NCI-H510A treated with DMSO at 0.1 percent for 48 hours (cell line): ENCODE results near the gene VWF.

Source experiments
- DNase-seq: peaks from one replicate; lab custom pipeline; 2025; lab: John Stamatoyannopoulos, UW

Gene VWF

DNA sequence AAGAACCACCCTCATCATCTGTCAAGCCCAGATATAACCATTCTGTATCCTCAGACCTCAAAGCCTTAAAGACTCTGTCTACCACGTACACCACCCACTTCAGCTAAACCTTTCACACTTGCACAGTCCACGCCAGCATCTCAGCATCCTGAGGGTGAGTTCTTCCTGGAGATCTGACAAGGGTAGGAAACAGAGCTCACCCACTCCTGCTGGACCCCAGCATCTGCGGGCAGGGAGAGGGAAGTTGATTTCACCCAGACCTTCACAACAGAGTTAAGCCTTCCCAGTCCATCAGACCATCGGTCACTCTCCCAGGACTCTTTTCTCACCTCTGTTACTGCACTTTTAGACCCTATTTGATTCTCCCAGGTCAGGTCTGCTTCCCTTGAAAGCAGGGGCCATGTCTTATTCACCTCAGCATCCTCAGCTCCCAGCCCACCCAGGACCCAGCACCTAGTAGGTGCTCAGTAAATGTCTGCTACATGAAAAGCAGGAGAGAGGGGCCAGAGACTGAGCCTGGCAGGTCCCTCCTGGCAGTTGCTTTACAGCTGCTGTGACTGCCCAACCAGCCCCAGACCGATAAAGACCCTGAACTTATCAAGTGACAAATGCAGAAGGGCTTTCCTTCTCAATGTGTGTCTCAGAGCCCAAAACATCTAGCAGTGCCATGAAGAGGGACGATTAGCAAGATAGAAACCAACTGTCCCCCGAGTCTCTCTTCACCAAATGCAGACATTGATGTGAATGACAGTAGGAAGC lies 213.5 kb downstream of the VWF start:
- no peak for DNase-seq

DNA sequence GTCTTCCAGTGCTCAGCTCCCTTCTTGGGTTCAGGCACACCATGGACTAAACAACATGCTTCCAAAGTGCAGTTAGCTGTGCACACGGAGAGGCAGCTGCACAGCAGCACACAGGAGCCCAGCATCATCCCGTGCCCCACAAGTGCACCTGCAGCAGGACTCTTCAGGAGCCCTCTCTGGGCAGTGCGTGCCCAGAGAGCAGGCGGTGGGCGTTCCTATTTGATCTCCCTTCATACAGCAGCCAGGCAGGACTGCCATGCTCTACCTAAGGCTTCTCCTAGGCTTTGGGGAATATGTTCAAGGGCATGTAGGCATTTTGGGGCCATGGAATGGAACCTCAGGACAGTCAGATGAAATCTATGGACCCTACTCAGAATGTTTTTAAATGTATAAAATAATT lies 214.9 kb downstream of the VWF start:
- DNase-seq = no peak

DNA sequence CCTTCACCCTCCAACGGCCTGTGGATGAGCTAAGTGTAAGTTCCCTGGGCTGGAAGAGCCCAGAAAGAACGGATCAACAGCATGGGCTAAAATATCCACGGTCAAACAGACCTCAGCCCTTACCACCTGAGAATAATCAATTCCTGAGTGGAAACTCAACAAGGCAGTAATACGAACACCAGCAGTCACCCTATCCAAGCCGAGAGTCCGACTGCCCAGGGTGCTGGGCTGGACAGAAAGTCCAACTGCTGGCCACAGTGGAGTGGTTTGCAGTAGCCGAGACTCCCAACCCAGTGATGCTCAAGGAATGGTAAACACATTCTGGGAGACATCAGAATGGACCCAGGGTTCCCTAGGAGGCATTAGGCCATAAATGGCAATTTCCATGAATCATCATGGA lies 216.2 kb downstream of the VWF start:
- no peak for DNase-seq

DNA sequence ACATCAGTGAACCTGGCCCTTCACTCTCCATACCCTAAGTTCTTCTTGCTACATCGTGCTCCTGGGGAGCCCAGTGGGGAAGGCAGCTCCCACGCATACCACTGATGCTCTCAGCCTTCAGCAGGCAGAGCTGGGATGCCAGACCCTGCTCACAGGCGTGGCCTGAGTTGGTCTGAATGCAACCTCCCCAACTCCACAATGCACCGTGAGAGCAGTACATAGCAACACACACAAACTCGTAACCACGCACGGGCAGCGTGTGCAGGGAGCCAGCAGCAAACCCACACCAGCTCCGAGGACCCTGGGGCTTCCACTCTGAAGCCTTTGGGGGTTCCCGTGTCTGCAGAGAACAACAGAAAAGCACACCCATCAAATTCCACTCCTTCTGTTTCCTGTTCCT lies 216.7 kb downstream of the VWF start:
- DNase-seq = no peak

DNA sequence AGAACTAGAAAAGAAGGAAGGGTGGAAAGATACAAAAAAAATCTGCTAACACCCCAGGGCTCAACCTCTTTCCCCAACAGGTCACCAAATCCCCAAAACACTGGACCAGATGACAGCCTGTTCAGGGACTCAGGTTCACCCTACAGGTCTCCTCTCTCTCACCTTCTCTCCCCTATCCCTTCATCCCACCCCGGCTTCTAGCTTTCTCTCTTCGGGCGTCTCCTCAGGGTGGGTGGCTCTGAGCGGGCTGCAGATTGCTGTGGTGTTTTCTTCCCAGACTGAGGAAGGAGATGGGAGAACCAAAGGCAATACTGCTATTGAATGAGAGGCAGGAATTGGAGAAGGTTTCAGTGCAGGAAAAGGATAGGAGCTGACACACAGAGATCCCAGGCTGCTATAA lies 218.7 kb downstream of the VWF start:
- DNase-seq = no peak

DNA sequence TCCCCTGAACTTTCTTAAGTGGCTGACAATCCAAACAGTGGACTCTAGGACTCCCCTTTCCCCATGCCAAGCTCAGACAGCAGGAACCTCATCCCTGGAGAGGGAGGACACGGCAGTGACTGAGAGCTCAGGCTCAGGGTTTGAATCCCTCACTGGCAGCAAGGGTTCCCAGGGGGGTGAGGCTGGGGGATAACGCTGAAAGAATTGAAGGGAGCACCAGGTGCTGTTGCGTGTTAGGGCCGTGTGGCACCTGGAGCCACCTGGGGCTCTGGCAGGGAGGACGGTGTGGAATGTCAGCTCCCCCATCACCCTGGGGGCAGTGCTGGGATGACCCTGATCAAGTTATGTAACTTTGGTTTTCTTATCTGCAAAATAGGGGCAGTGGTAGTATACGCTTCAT lies 219.5 kb downstream of the VWF start:
- DNase-seq = no peak

DNA sequence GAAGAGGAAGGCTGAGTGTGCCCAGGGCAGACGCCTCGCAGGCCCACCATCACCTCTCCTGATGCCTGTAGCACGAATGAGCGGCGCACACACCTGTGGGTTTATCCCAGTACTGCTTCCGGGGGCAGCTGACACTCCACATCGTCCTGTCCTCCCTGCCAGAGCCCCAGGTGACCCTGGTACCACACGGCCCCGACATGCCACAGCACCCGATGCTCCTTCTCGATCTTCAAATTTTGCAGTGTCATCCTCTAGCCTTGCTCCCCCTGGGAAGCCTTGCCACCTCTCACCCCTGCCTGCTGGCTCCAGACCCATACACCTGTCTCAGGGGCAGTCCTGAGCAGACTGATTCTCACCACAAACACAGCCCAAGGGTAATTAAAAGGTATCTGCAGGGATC lies 220.0 kb downstream of the VWF start:
- no peak for DNase-seq

DNA sequence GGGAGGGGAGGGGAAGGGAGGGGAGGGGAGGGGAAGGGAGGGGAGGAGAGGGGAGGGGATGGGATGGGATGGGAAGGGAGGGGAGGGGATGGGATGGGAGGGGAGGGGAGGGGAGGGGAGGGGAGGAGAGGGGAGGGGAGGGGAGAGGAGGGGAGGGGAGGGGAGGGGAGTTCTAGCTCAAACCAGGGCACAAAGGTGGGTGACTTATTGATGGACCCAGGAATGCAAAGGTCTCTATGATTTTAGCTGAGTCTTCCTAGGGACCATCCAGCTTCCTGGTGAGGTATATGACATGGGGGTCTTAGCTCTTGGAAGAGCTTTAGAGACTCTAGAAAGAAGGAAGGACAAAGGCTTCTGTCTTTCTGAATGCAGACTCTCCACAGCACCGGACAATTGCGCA lies 221.7 kb downstream of the VWF start:
- DNase-seq = no peak

DNA sequence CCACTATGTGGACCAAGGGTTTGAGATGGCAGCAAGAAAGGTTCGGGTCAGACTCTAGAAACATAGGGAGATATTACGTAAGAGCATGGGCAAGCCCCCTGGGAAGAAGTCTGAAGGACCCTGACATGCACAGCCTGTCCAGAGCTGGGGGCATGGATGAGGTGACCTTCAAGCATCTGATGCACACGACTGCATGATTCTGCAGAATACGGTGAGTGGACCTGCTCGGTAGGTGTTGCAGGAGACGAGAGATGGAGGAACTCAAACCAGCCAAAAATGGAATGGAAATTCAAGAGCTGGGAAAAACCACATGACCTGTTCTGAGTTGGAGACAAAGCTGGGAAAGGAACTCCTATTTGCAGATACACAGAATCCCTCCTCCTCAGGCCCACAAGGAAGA lies 223.1 kb downstream of the VWF start:
- DNase-seq = no peak

DNA sequence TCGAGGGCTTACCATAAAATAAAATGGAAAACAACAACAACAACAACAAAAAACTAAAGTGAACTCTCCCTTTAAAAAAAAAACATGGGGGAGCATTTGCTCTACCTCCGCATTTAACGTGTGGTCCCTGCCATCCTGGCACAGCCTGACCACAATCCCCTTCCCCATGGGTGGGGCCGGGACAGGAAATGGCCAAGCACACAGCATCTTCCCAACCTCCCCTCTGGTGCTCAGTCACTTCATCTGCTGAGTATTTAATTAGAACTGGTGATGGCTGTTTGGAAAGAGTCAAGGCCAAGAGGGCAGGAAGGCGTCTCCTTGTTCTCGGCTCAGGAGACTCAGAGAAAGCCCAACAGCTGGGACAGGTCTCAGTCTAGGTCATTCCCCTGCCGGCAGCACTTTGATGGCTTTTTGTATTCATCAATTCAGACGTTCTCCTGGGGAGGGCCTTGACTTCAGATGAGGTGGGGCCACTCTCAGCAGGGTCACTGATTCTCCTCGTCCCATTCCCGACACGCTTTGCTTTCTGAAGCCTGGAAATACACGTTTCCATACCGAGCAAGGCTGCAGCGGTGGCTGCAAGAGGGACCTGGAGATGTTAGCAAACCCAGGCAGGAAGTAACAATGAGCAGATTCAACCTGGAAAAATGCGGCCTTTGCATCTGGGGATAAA lies 223.8 kb downstream of the VWF start:
- DNase-seq = no peak

DNA sequence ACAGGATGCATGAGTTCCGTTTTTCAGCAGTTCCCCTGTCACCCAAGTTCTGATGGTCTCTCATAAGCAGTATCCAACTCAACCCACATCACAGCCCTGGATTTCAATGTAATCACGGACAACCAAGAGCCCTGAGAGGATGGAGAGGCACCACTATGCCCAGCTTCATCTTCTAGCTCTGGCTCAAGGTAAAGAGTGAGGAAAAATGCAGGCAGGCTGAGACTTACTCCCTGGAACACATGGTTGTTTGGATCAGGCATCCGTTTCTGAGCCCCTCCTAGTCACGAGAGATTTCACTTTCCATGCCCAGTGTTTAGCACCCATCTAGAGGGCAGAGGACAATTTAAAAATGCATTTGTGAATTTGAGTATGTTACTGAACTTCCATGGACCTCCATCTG lies 224.4 kb downstream of the VWF start:
- no peak for DNase-seq

DNA sequence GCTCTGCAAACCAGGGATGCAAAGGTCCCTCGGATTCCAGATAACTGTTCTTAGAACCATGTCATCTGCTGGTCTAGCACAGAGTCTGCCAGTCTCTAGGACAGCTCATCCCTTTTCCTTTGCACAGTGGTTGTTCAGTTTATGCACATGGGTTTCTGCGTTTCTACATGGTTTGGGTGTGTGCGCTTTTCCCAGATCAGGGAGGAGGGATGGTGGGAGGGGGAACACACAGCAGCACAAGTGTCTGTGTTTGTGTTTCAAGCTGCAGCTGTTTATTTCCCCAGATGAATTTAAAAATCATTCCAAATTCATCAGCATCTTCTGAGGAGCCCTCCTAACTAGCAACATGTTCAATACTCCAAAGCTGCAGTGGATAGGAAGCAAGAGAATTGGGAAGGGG lies 224.8 kb downstream of the VWF start:
- no peak for DNase-seq

DNA sequence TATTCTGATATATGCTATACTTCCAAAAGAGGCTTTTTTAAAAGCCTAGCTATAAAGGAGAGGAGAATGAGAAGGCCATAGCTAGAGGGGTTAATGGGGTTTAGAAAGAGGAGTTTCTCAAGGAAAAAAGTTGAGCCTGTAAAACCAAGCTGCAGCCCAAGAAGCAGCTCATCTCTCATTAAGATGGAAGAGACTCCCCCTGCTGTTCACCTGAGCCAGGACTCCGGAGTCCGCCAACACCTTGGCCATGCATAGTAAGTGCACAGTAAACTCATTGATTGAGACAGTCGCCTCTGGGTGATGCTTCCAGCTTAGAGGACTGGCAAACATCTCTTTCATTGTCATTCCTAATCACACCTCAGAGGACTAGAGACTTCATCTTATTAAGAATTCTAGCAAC lies 225.6 kb downstream of the VWF start:
- no peak for DNase-seq
